A549 (cell line): Measurements from ENCODE around the gene HNRNPUL2. TPM values are rescaled to one million over a fixed set of nuclear protein-coding genes. Genes with fewer than 3 reads are reported as not detected.

Experiments
- ATAC-seq, 2 experiments: fragments of 200-7000 bp in 1 of 2; fragments of >200 bp in 1 of 2; cut with Nextera tagmentation in 1 of 2; cut with Tn5 transposase in 1 of 2; 3 replicates each; pipeline versions ENCODE4 v1.8.0 to v1.9.1; 2018 to 2020; ENCODE audit warnings: mild to moderate bottlenecking in 1 of 2, moderate library complexity in 1 of 2
- CTCF ChIA-PET: fragments of 300-600 bp; sonication (Branson Sonifier 250); formaldehyde crosslinking; extraction: SDS; loops from one replicate; lab custom pipeline; 2021; ENCODE audit warnings: antibody characterized with exemption, inconsistent platforms; lab: Yijun Ruan, JAX
- POLR2A ChIA-PET: fragments of 350-600 bp; formaldehyde crosslinking; extraction: SDS; loops from one replicate; lab custom pipeline; 2021; ENCODE audit warnings: antibody characterized with exemption, inconsistent platforms; lab: Yijun Ruan, JAX
- DNase-seq, 2 experiments: peaks; one replicate each; pipeline versions ENCODE4 v3.0.0 to v3.0.0-alpha.2; 2011 to 2016; ENCODE audit warnings: low read depth in 1 of 2, low spot score in 1 of 2
- FAIRE-seq: peaks from 2 replicates; lab custom pipeline; 2011; peaks lifted over from hg19 to GRCh38; lab: Jason Lieb, UNC
- H3K27ac ChIP-seq, 2 experiments: fragments of >200 bp; sonication (Bioruptor Twin); formaldehyde crosslinking; 3 replicates each; pipeline ENCODE4 v1.5.1; 2016 to 2017
- H3K4me1 ChIP-seq: fragments of >200 bp; sonication (Bioruptor Twin); formaldehyde crosslinking; 3 replicates; pipeline ENCODE4 v1.6.1; 2016
- H3K4me2 ChIP-seq: fragments of >200 bp; sonication (Bioruptor Twin); formaldehyde crosslinking; 3 replicates; pipeline ENCODE4 v1.6.1; 2016
- H3K4me3 ChIP-seq: fragments of >200 bp; sonication (Bioruptor Twin); formaldehyde crosslinking; 3 replicates; pipeline ENCODE4 v1.5.1; 2016
- H3K9me3 ChIP-seq: fragments of >200 bp; sonication (Bioruptor Twin); formaldehyde crosslinking; 3 replicates; pipeline ENCODE4 v1.6.1; 2016
- CBX8 ChIP-seq: fragments of 200-600 bp; sonication (generic); IDR thresholded peaks from 2 replicates; pipeline ENCODE4 v1.6.1; 2016
- CHD2 ChIP-seq: fragments of 150-350 bp; IDR thresholded peaks from 2 replicates; pipeline ENCODE4 v1.6.1; 2014; ENCODE audit warnings: low read length; ENCODE audit not compliant: partially characterized antibody
- EHF ChIP-seq: fragments of 250-450 bp; sonication (Bioruptor Pico); IDR thresholded peaks from 2 replicates; pipeline ENCODE4 v1.5.0; 2020; ENCODE audit warnings: mild to moderate bottlenecking
- FOSB ChIP-seq: fragments of 250-450 bp; sonication (Bioruptor Pico); IDR thresholded peaks from 2 replicates; pipeline ENCODE4 v1.5.0; 2020; ENCODE audit warnings: mild to moderate bottlenecking, moderate library complexity
- GATA3 ChIP-seq: IDR thresholded peaks from 2 replicates; pipeline ENCODE4 v1.6.1; 2012; ENCODE audit warnings: borderline replicate concordance
- HOXB5 ChIP-seq: fragments of 250-450 bp; sonication (Bioruptor Pico); IDR thresholded peaks from 2 replicates; pipeline ENCODE4 v1.5.0; 2020; ENCODE audit warnings: mild to moderate bottlenecking, moderate library complexity
- JUN ChIP-seq, 2 experiments: fragments of >200 bp; sonication (Bioruptor Twin); formaldehyde crosslinking; IDR thresholded peaks; 2 replicates in 1 of 2; 3 replicates in 1 of 2; pipeline ENCODE4 v1.6.1; 2016 to 2017
- MAFK ChIP-seq: fragments of 450-650 bp; IDR thresholded peaks from 2 replicates; pipeline ENCODE4 v1.6.1; 2014; ENCODE audit not compliant: partially characterized antibody
- MYC ChIP-seq: IDR thresholded peaks from 2 replicates; pipeline ENCODE4 v1.6.1; 2012; ENCODE audit warnings: mild to moderate bottlenecking, inconsistent platforms, low read length, improper control_type of control experiment, borderline replicate concordance
- PHF8 ChIP-seq: fragments of 200-600 bp; sonication (generic); IDR thresholded peaks from 2 replicates; pipeline ENCODE4 v1.6.1; 2016; ENCODE audit warnings: low read depth, mild to moderate bottlenecking, antibody characterized with exemption, moderate library complexity, borderline replicate concordance
- POLR2A ChIP-seq: IDR thresholded peaks from 2 replicates; pipeline ENCODE4 v1.6.1; 2012; ENCODE audit warnings: mild to moderate bottlenecking, low read length
- RNF2 ChIP-seq: fragments of 200-600 bp; sonication (generic); IDR thresholded peaks from 2 replicates; pipeline ENCODE4 v1.6.1; 2016; ENCODE audit warnings: low read depth, mild to moderate bottlenecking, antibody characterized with exemption, moderate library complexity, borderline replicate concordance
- SMC3 ChIP-seq: fragments of >200 bp; sonication (Bioruptor Twin); formaldehyde crosslinking; IDR thresholded peaks from 3 replicates; pipeline ENCODE4 v1.6.1; 2018; ENCODE audit warnings: inconsistent platforms
- TFCP2L1 ChIP-seq: fragments of 250-450 bp; sonication (Bioruptor Pico); IDR thresholded peaks from 2 replicates; pipeline ENCODE4 v1.5.0; 2021; ENCODE audit warnings: mild to moderate bottlenecking
- ZFP36 ChIP-seq: fragments of 450-650 bp; IDR thresholded peaks from 2 replicates; pipeline ENCODE4 v1.6.1; 2014; ENCODE audit warnings: borderline replicate concordance; ENCODE audit not compliant: partially characterized antibody
- WGBS: methylation state at CpG from one replicate; pipeline ENCODE4 v1.1.6; 2017; ENCODE audit errors: missing lambda C conversion rate; 5-methylcytosine and 5-hydroxymethylcytosine counted together
- polyA plus RNA-seq, 4 experiments: library from polyadenylated mRNA; depleted of rRNA in 3 of 4; stranded (reverse); fragments of >200 nt; fragmentation: RNase III in 1 of 4; extraction: RNeasy Plus Mini Kit Qiagen cat#74134 plus additional on column Dnase treatment in 1 of 4; gene quantifications; 2 replicates in 3 of 4; 3 replicates in 1 of 4; pipeline ENCODE4 v1.2.3, GENCODE V29; 2011 to 2017
- TF ChIP-seq, protein P1 (sequence below): fragments of >200 bp; sonication (Bioruptor Twin); formaldehyde crosslinking; IDR thresholded peaks from 3 replicates; pipeline ENCODE4 v1.6.1; 2016
- TF ChIP-seq, protein P2 (sequence below): IDR thresholded peaks from 2 replicates; pipeline ENCODE4 v1.6.1; 2012; ENCODE audit warnings: low read depth, borderline replicate concordance
- TF ChIP-seq, protein P3 (sequence below): fragments of 250-450 bp; sonication (Bioruptor Pico); IDR thresholded peaks from 2 replicates; pipeline ENCODE4 v1.5.0; 2021; ENCODE audit warnings: mild to moderate bottlenecking, moderate library complexity, borderline replicate concordance
- TF ChIP-seq, protein P4 (sequence below): fragments of >200 bp; sonication (Bioruptor Twin); formaldehyde crosslinking; IDR thresholded peaks from 2 replicates; pipeline ENCODE4 v1.6.1; 2016
- TF ChIP-seq, protein P5 (sequence below): IDR thresholded peaks from 2 replicates; pipeline ENCODE4 v1.6.1; 2012
- TF ChIP-seq, protein P6 (sequence below): IDR thresholded peaks from 2 replicates; pipeline ENCODE4 v1.6.1; 2012

HNRNPUL2 gene
- polyA plus RNA-seq, 2 of the 4 experiments (the other 2 are of a cell fraction) = 31.4 to 74.4 TPM

DNA sequence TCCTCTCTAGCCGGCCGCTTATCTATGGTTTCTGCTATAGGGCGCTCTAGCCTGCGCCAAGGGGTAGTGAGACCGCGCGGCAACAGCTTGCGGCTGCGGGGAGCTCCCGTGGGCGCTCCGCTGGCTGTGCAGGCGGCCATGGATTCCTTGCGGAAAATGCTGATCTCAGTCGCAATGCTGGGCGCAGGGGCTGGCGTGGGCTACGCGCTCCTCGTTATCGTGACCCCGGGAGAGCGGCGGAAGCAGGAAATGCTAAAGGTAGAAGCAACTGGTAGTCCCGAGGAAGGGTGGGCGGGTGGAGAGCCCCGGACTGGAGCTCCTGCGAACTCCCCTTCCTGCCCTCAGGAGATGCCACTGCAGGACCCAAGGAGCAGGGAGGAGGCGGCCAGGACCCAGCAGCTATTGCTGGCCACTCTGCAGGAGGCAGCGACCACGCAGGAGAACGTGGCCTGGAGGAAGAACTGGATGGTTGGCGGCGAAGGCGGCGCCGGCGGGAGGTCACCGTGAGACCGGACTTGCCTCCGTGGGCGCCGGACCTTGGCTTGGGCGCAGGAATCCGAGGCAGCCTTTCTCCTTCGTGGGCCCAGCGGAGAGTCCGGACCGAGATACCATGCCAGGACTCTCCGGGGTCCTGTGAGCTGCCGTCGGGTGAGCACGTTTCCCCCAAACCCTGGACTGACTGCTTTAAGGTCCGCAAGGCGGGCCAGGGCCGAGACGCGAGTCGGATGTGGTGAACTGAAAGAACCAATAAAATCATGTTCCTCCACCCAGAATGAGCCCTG, 55.5 kb downstream of the HNRNPUL2 start, which contains the start of the genes LBHD1 and UQCC3:
Gene LBHD1 (minus strand): TSS at position 660 of the 782 bp plus-strand sequence. CDS start 2,236 bp downstream, outside the sequence.
Gene UQCC3 (plus strand): TSS at position 66 of the 782 bp plus-strand sequence. CDS start 73 bp downstream, at position 139.
- POLR2A ChIA-PET = interaction anchor here (0.6 to 3.3 kb wide), 17 partner anchors 9 to 209 kb away, joined by 3 to 34 read pairs (median 6); partner anchors contain the start of genes B3GAT3, EEF1G, GANAB and HNRNPUL2
- H3K4me2 ChIP-seq = peak within 1 kb of the TSS; percentile 64
- CTCF ChIA-PET = interaction anchor here (0.6 to 9.0 kb wide), 10 partner anchors 7 to 95 kb away, joined by 3 to 72 read pairs (median 4); partner anchors contain the start of genes BSCL2, C11orf98, EML3 and GNG3
- H3K4me1 ChIP-seq = peaks cover 31% of the 10 kb centered on the region
- H3K9me3 ChIP-seq = no peaks in the 10 kb centered on the region
- FAIRE-seq (no peak), DNase-seq (peak; percentile 86 to 92), ATAC-seq (peak; percentile 81 to 86)
- TF ChIP-seq EHF (no peak), GATA3 (no peak), MYC (0 out of 2 replicates have a peak, but pooled peaks have one; percentile 79), SMC3 (no peak), RNF2 (no peak), HOXB5 (CRISPR knock-in tag) (no peak), PHF8 (no peak), CBX8 (no peak), CHD2 (no peak), JUN (IDR thresholded peaks at IDR 0.05) (peak; percentile 83 to 93), ZFP36 (no peak), MAFK (peak; percentile 39), FOSB (CRISPR knock-in tag) (no peak), POLR2A (peak; percentile 72), TFCP2L1 (CRISPR knock-in tag) (0 out of 2 replicates have a peak, but pooled peaks have one; percentile 45)
- TF ChIP-seq, protein P1, sequence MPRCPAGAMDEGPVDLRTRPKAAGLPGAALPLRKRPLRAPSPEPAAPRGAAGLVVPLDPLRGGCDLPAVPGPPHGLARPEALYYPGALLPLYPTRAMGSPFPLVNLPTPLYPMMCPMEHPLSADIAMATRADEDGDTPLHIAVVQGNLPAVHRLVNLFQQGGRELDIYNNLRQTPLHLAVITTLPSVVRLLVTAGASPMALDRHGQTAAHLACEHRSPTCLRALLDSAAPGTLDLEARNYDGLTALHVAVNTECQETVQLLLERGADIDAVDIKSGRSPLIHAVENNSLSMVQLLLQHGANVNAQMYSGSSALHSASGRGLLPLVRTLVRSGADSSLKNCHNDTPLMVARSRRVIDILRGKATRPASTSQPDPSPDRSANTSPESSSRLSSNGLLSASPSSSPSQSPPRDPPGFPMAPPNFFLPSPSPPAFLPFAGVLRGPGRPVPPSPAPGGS = peak; percentile 71; the same call in 2 of the 3 replicates
- TF ChIP-seq, protein P2, sequence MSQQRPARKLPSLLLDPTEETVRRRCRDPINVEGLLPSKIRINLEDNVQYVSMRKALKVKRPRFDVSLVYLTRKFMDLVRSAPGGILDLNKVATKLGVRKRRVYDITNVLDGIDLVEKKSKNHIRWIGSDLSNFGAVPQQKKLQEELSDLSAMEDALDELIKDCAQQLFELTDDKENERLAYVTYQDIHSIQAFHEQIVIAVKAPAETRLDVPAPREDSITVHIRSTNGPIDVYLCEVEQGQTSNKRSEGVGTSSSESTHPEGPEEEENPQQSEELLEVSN = peak; percentile 67; the same call in 1 of the 2 replicates
- TF ChIP-seq, protein P3, sequence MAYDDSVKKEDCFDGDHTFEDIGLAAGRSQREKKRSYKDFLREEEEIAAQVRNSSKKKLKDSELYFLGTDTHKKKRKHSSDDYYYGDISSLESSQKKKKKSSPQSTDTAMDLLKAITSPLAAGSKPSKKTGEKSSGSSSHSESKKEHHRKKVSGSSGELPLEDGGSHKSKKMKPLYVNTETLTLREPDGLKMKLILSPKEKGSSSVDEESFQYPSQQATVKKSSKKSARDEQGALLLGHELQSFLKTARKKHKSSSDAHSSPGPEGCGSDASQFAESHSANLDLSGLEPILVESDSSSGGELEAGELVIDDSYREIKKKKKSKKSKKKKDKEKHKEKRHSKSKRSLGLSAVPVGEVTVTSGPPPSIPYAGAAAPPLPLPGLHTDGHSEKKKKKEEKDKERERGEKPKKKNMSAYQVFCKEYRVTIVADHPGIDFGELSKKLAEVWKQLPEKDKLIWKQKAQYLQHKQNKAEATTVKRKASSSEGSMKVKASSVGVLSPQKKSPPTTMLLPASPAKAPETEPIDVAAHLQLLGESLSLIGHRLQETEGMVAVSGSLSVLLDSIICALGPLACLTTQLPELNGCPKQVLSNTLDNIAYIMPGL (CRISPR knock-in tag) = peak; percentile 35; the same call in 1 of the 2 replicates
- TF ChIP-seq, protein P4, sequence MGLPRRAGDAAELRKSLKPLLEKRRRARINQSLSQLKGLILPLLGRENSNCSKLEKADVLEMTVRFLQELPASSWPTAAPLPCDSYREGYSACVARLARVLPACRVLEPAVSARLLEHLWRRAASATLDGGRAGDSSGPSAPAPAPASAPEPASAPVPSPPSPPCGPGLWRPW = no peak
- TF ChIP-seq, protein P5, sequence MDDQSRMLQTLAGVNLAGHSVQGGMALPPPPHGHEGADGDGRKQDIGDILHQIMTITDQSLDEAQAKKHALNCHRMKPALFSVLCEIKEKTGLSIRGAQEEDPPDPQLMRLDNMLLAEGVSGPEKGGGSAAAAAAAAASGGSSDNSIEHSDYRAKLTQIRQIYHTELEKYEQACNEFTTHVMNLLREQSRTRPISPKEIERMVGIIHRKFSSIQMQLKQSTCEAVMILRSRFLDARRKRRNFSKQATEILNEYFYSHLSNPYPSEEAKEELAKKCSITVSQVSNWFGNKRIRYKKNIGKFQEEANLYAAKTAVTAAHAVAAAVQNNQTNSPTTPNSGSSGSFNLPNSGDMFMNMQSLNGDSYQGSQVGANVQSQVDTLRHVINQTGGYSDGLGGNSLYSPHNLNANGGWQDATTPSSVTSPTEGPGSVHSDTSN = peak; percentile 11; the same call in 1 of the 2 replicates
- TF ChIP-seq, protein P6, sequence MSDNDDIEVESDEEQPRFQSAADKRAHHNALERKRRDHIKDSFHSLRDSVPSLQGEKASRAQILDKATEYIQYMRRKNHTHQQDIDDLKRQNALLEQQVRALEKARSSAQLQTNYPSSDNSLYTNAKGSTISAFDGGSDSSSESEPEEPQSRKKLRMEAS = peak; percentile 88
- 2% methylated on average over 25 of the region's 59 CpGs for WGBS
- peak within 1 kb of the TSS; percentile 97 to 98 for H3K27ac ChIP-seq
- peak within 1 kb of the TSS; percentile 90 for H3K4me3 ChIP-seq
